H1 (cell line): ENCODE data around the gene SURF4. TPM values are rescaled to one million over a fixed set of nuclear protein-coding genes. Genes with fewer than 3 reads are reported as not detected.

Experiments used
- BRCA1 ChIP-seq: IDR thresholded peaks from 2 replicates; pipeline ENCODE4 v1.6.1; 2012; ENCODE audit warnings: low read depth, low read length, improper control_type of control experiment
- POLR2AphosphoS5 ChIP-seq: IDR thresholded peaks from 2 replicates; pipeline ENCODE4 v1.6.1; 2011; ENCODE audit warnings: low read depth, low read length
- RAD21 ChIP-seq, 2 experiments: IDR thresholded peaks in 1 of 2; conservative IDR thresholded peaks in 1 of 2; 2 replicates each; pipeline ENCODE4 v1.6.1; 2011; ENCODE audit warnings: low read depth in 2 of 2, low read length in 2 of 2, improper control_type of control experiment in 1 of 2, inconsistent platforms in 1 of 2, mild to moderate bottlenecking in 1 of 2, moderate library complexity in 1 of 2
- RXRA ChIP-seq: IDR thresholded peaks from 2 replicates; pipeline ENCODE4 v1.6.1; 2011; ENCODE audit warnings: low read depth, mild to moderate bottlenecking, low read length, moderate library complexity; ENCODE audit not compliant: insufficient read depth
- SIN3A ChIP-seq, 2 experiments: IDR thresholded peaks in 1 of 2; conservative IDR thresholded peaks in 1 of 2; 2 replicates each; pipeline ENCODE4 v1.6.1; 2011 to 2012; ENCODE audit warnings: low read length in 2 of 2, improper control_type of control experiment in 1 of 2, low read depth in 1 of 2, mild to moderate bottlenecking in 1 of 2
- SIRT6 ChIP-seq: IDR thresholded peaks from one replicate; pipeline ENCODE4 v1.7.1; 2012; ENCODE audit warnings: low read length, inconsistent platforms
- SRF ChIP-seq: IDR thresholded peaks from 2 replicates; pipeline ENCODE4 v1.6.1; 2011; ENCODE audit warnings: mild to moderate bottlenecking, low read depth, low read length, moderate library complexity
- polyA plus RNA-seq, 7 experiments: library from polyadenylated mRNA; depleted of rRNA in 3 of 7; stranded (reverse) in 5 of 7; unstranded in 2 of 7; fragments of >200 nt in 5 of 7; fragments of 200-250 nt in 2 of 7; gene quantifications; 1 replicate in 5 of 7; 2 replicates in 1 of 7; 4 replicates in 1 of 7; pipeline versions ENCODE4 v1.2.1 to v1.2.3, GENCODE V29; 2011 to 2013; ENCODE audit warnings: missing spikeins in 2 of 7, mixed read lengths in 2 of 7
- total RNA-seq: library from RNA; stranded (reverse); fragmentation: NEBNext Ultra II Directional; extraction: Animal tissue kit (Norgen Biotek cat#: 25700); gene quantifications from 2 replicates; pipeline ENCODE4 v1.2.1, GENCODE V29; 2021
- TF ChIP-seq, protein P1 (sequence below): fragments of 300-600 bp; sonication (generic); IDR thresholded peaks from 2 replicates; pipeline ENCODE4 v1.7.1; 2012; ENCODE audit warnings: low read length, moderate library complexity, mild to moderate bottlenecking, inconsistent platforms; ENCODE audit not compliant: insufficient replicate concordance
- TF ChIP-seq, protein P2 (sequence below), 3 experiments: IDR thresholded peaks; 1 replicate in 2 of 3; 2 replicates in 1 of 3; pipeline versions ENCODE4 v1.5.1 to v1.6.1; 2011; ENCODE audit warnings: low read length in 3 of 3, mild to moderate bottlenecking in 3 of 3, inconsistent platforms in 2 of 3, low read depth in 1 of 3, moderate library complexity in 1 of 3; ENCODE audit not compliant: insufficient read depth in 1 of 3; ENCODE audit errors: control extremely low read depth in 1 of 3

The SURF4 gene
- total and polyA plus RNA-seq, 2 of the 8 experiments (the other 6 are each of a cell fraction or from before 2014, with no cell fraction given): 176 to 182 TPM

DNA sequence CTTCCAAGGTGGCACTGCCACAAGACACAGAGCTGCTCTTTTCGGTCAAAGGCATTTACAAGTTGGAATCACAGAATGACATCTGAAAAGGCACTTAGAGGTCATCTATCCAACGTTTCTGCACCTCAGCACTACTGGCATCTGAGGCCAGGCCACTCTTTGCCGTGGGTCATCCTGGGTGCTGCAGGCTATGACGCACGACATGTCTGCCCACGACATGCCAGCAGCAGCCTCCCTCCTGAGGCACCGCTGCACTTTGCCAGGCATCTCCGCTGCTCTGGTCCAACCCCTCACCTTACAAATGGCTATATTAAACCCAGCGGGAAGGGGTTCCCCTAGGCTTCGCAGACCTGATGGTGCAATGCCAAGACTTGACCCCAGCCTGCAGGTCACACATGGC is 8.1 kb downstream of the SURF4 start (continued):
- TF ChIP-seq, protein P1, sequence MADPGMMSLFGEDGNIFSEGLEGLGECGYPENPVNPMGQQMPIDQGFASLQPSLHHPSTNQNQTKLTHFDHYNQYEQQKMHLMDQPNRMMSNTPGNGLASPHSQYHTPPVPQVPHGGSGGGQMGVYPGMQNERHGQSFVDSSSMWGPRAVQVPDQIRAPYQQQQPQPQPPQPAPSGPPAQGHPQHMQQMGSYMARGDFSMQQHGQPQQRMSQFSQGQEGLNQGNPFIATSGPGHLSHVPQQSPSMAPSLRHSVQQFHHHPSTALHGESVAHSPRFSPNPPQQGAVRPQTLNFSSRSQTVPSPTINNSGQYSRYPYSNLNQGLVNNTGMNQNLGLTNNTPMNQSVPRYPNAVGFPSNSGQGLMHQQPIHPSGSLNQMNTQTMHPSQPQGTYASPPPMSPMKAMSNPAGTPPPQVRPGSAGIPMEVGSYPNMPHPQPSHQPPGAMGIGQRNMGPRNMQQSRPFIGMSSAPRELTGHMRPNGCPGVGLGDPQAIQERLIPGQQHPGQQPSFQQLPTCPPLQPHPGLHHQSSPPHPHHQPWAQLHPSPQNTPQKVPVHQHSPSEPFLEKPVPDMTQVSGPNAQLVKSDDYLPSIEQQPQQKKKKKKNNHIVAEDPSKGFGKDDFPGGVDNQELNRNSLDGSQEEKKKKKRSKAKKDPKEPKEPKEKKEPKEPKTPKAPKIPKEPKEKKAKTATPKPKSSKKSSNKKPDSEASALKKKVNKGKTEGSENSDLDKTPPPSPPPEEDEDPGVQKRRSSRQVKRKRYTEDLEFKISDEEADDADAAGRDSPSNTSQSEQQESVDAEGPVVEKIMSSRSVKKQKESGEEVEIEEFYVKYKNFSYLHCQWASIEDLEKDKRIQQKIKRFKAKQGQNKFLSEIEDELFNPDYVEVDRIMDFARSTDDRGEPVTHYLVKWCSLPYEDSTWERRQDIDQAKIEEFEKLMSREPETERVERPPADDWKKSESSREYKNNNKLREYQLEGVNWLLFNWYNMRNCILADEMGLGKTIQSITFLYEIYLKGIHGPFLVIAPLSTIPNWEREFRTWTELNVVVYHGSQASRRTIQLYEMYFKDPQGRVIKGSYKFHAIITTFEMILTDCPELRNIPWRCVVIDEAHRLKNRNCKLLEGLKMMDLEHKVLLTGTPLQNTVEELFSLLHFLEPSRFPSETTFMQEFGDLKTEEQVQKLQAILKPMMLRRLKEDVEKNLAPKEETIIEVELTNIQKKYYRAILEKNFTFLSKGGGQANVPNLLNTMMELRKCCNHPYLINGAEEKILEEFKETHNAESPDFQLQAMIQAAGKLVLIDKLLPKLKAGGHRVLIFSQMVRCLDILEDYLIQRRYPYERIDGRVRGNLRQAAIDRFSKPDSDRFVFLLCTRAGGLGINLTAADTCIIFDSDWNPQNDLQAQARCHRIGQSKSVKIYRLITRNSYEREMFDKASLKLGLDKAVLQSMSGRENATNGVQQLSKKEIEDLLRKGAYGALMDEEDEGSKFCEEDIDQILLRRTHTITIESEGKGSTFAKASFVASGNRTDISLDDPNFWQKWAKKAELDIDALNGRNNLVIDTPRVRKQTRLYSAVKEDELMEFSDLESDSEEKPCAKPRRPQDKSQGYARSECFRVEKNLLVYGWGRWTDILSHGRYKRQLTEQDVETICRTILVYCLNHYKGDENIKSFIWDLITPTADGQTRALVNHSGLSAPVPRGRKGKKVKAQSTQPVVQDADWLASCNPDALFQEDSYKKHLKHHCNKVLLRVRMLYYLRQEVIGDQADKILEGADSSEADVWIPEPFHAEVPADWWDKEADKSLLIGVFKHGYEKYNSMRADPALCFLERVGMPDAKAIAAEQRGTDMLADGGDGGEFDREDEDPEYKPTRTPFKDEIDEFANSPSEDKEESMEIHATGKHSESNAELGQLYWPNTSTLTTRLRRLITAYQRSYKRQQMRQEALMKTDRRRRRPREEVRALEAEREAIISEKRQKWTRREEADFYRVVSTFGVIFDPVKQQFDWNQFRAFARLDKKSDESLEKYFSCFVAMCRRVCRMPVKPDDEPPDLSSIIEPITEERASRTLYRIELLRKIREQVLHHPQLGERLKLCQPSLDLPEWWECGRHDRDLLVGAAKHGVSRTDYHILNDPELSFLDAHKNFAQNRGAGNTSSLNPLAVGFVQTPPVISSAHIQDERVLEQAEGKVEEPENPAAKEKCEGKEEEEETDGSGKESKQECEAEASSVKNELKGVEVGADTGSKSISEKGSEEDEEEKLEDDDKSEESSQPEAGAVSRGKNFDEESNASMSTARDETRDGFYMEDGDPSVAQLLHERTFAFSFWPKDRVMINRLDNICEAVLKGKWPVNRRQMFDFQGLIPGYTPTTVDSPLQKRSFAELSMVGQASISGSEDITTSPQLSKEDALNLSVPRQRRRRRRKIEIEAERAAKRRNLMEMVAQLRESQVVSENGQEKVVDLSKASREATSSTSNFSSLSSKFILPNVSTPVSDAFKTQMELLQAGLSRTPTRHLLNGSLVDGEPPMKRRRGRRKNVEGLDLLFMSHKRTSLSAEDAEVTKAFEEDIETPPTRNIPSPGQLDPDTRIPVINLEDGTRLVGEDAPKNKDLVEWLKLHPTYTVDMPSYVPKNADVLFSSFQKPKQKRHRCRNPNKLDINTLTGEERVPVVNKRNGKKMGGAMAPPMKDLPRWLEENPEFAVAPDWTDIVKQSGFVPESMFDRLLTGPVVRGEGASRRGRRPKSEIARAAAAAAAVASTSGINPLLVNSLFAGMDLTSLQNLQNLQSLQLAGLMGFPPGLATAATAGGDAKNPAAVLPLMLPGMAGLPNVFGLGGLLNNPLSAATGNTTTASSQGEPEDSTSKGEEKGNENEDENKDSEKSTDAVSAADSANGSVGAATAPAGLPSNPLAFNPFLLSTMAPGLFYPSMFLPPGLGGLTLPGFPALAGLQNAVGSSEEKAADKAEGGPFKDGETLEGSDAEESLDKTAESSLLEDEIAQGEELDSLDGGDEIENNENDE: no peak
- TF ChIP-seq BRCA1: no peak
- TF ChIP-seq SIN3A (conservative IDR thresholded peaks at IDR 0.05 in 1 of 2, IDR thresholded peaks at IDR 0.05 in 1 of 2; ENCODE audit: low read depth in 1 of 2, low read length in 2 of 2): no peak
- TF ChIP-seq SRF: no peak
- TF ChIP-seq, protein P2, sequence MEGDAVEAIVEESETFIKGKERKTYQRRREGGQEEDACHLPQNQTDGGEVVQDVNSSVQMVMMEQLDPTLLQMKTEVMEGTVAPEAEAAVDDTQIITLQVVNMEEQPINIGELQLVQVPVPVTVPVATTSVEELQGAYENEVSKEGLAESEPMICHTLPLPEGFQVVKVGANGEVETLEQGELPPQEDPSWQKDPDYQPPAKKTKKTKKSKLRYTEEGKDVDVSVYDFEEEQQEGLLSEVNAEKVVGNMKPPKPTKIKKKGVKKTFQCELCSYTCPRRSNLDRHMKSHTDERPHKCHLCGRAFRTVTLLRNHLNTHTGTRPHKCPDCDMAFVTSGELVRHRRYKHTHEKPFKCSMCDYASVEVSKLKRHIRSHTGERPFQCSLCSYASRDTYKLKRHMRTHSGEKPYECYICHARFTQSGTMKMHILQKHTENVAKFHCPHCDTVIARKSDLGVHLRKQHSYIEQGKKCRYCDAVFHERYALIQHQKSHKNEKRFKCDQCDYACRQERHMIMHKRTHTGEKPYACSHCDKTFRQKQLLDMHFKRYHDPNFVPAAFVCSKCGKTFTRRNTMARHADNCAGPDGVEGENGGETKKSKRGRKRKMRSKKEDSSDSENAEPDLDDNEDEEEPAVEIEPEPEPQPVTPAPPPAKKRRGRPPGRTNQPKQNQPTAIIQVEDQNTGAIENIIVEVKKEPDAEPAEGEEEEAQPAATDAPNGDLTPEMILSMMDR (IDR thresholded peaks at IDR 0.05; ENCODE audit: control extremely low read depth in 1 of 3, insufficient read depth in 1 of 3, low read depth in 1 of 3, low read length in 3 of 3): no peak
- TF ChIP-seq SIRT6: no peak
- no peak for TF ChIP-seq POLR2AphosphoS5
- TF ChIP-seq RXRA: no peak
- no peak for TF ChIP-seq RAD21 (IDR thresholded peaks at IDR 0.05 in 1 of 2, conservative IDR thresholded peaks at IDR 0.05 in 1 of 2; ENCODE audit: low read depth in 2 of 2, low read length in 2 of 2)
